HepG2 (cell line): ENCODE data around the gene ARMH2. TPM values are rescaled to one million over a fixed set of nuclear protein-coding genes. Genes with fewer than 3 reads are reported as not detected.

ENCODE experiments used
- ATAC-seq: fragments of 200-7000 bp; cut with Tn5 transposase; 3 replicates; pipeline ENCODE4 v1.9.1; 2020; ENCODE audit warnings: mild to moderate bottlenecking, moderate library complexity
- BruUV-seq: library from RNA; stranded (reverse); fragments of 400-500 nt; replicated peaks from 2 replicates; lab custom pipeline; 2021; lab: Mats Ljungman, UMichigan
- CTCF ChIA-PET: fragments of 300-600 bp; formaldehyde crosslinking; extraction: SDS; loops from one replicate; lab custom pipeline; 2021; ENCODE audit warnings: low total read pairs, inconsistent platforms, low intra/inter-chr PET ratio; lab: Yijun Ruan, JAX
- POLR2A ChIA-PET: fragments of 350-600 bp; sonication (Branson Sonifier 250); formaldehyde crosslinking; loops from one replicate; lab custom pipeline; 2020; ENCODE audit warnings: antibody characterized with exemption, inconsistent platforms; lab: Yijun Ruan, JAX
- DNase-seq: peaks from one replicate; pipeline ENCODE4 v3.0.0-alpha.2; 2015; ENCODE audit warnings: low spot score
- FAIRE-seq: peaks from 3 replicates; lab custom pipeline; 2011; peaks lifted over from hg19 to GRCh38; lab: Jason Lieb, UNC
- H2AFZ ChIP-seq: one replicate; pipeline ENCODE4 v1.6.1; 2011; ENCODE audit warnings: low read length, inconsistent platforms
- H3K27ac ChIP-seq: fragments of 300-600 bp; 3 replicates; pipeline ENCODE4 v1.8.0; 2011; ENCODE audit warnings: mixed run types, mild to moderate bottlenecking, mixed read lengths, low read length, inconsistent platforms; ENCODE audit not compliant: insufficient read depth; ENCODE audit errors: extremely low read length
- H3K27me3 ChIP-seq, 2 experiments: fragments of 200-600 bp in 1 of 2; 2 replicates in 1 of 2; 3 replicates in 1 of 2; pipeline versions ENCODE4 v1.6.0 to v1.8.0; 2011; ENCODE audit warnings: low read length in 2 of 2, mild to moderate bottlenecking in 2 of 2, moderate library complexity in 2 of 2, inconsistent platforms in 1 of 2; ENCODE audit not compliant: insufficient read depth in 2 of 2, control insufficient read depth in 1 of 2
- H3K36me3 ChIP-seq, 2 experiments: fragments of 200-600 bp in 1 of 2; replicated peaks in 1 of 2; 2 replicates in 1 of 2; 3 replicates in 1 of 2; pipeline versions ENCODE4 v1.5.1 to v1.8.0; 2011; ENCODE audit warnings: low read length in 2 of 2, inconsistent platforms in 1 of 2; ENCODE audit not compliant: insufficient read depth in 2 of 2, control insufficient read depth in 1 of 2
- H3K4me1 ChIP-seq: 2 replicates; pipeline ENCODE4 v1.5.1; 2012; ENCODE audit warnings: low read length, inconsistent platforms; ENCODE audit not compliant: insufficient read depth
- H3K4me2 ChIP-seq: 2 replicates; pipeline ENCODE4 v1.6.0; 2011; ENCODE audit warnings: low read depth, low read length, inconsistent platforms
- H3K4me3 ChIP-seq, 3 experiments: fragments of 200-600 bp in 1 of 3; sonication (generic), shearing (Covaris generic) in 1 of 3; replicated peaks in 1 of 3; 2 replicates each; pipeline ENCODE4 v1.5.1; 2011 to 2016; ENCODE audit warnings: low read length in 3 of 3, inconsistent platforms in 2 of 3, low read depth in 2 of 3, mild to moderate bottlenecking in 2 of 3, control low read depth in 1 of 3, mixed read lengths in 1 of 3; ENCODE audit not compliant: insufficient read depth in 1 of 3
- H3K79me2 ChIP-seq: one replicate; pipeline ENCODE4 v1.6.1; 2011; ENCODE audit warnings: low read length, inconsistent platforms; ENCODE audit not compliant: insufficient read depth
- H3K9ac ChIP-seq: 2 replicates; pipeline ENCODE4 v1.6.0; 2011; ENCODE audit warnings: mild to moderate bottlenecking, low read depth, low read length, inconsistent platforms; ENCODE audit not compliant: insufficient read depth
- H3K9me3 ChIP-seq: 2 replicates; pipeline ENCODE4 v1.5.1; 2012; ENCODE audit warnings: mild to moderate bottlenecking, low read length
- H4K20me1 ChIP-seq: 2 replicates; pipeline ENCODE4 v1.6.0; 2011; ENCODE audit warnings: inconsistent platforms, mild to moderate bottlenecking, low read length, moderate library complexity; ENCODE audit not compliant: insufficient read depth
- CHD4 ChIP-seq: fragments of 200-600 bp; sonication (generic); IDR thresholded peaks from 2 replicates; pipeline ENCODE4 v1.7.0; 2017; ENCODE audit warnings: mild to moderate bottlenecking, low read length, borderline replicate concordance
- CREB1 ChIP-seq, 2 experiments: fragments of 450-650 bp in 1 of 2; IDR thresholded peaks; 2 replicates each; pipeline ENCODE4 v1.6.1; 2016 to 2017; ENCODE audit warnings: control low read depth in 1 of 2, mild to moderate bottlenecking in 1 of 2, missing compliant biosample characterization in 1 of 2, missing genetic modification characterization in 1 of 2
- HNRNPUL1 ChIP-seq: fragments of 200-400 bp; formaldehyde crosslinking; IDR thresholded peaks from 2 replicates; pipeline ENCODE4 v1.6.1; 2017; ENCODE audit warnings: low read depth, mild to moderate bottlenecking, low read length, moderate library complexity
- KDM3A ChIP-seq: IDR thresholded peaks from 2 replicates; pipeline ENCODE4 v1.6.1; 2018; ENCODE audit warnings: low read depth, missing compliant biosample characterization
- NONO ChIP-seq, 2 experiments: fragments of 450-650 bp in 1 of 2; sonication (generic) in 1 of 2; formaldehyde crosslinking in 1 of 2; IDR thresholded peaks in 1 of 2; conservative IDR thresholded peaks in 1 of 2; 2 replicates each; pipeline versions ENCODE4 v1.6.1 to v1.8.0; 2017 to 2022; ENCODE audit warnings: mild to moderate bottlenecking in 1 of 2, missing genetic modification reagents in 1 of 2, moderate library complexity in 1 of 2
- SMC3 ChIP-seq: IDR thresholded peaks from 2 replicates; pipeline ENCODE4 v1.6.1; 2011; ENCODE audit warnings: low read length, improper control_type of control experiment
- ZNF326 ChIP-seq: sonication (generic); formaldehyde crosslinking; IDR thresholded peaks from 2 replicates; pipeline ENCODE4 v1.4.0; 2020; ENCODE audit warnings: missing genetic modification reagents, borderline replicate concordance
- ZNF629 ChIP-seq: sonication (generic); formaldehyde crosslinking; conservative IDR thresholded peaks from 2 replicates; pipeline ENCODE4 v1.5.0; 2020; ENCODE audit warnings: missing genetic modification reagents
- in situ Hi-C: cut with HindIII; loops from 2 replicates; pipeline ENCODE4 v1.10.0; 2017; ENCODE audit warnings: low pct_unique_long_range_greater_than_20kb; ENCODE audit not compliant: extremely low pct_ligation_motif_present
- intact Hi-C: fragments of 100-400 bp; cut with micrococcal nuclease; formaldehyde crosslinking; loops from one replicate; pipeline ENCODE4 v1.10.0; 2022; ENCODE audit not compliant: unreplicated experiment
- polyA plus RNA-seq, 8 experiments: library from polyadenylated mRNA; depleted of rRNA in 3 of 8; stranded (reverse) in 7 of 8; unstranded in 1 of 8; fragments of >200 nt; fragmentation: Illumina TruSeq in 4 of 8; extraction: Trizol in 4 of 8; gene quantifications; 2 replicates each; pipeline versions ENCODE4 v1.2.1 to v1.2.3, GENCODE V29; 2011 to 2016; ENCODE audit warnings: low read depth in 4 of 8, missing spikeins in 1 of 8, mixed read lengths in 1 of 8; ENCODE audit not compliant: insufficient read depth in 1 of 8
- total RNA-seq, 5 experiments: library from RNA; depleted of rRNA; stranded (reverse); fragments of >200 nt; fragmentation: Illumina TruSeq; extraction: Trizol; gene quantifications; 2 replicates each; pipeline ENCODE4 v1.2.3, GENCODE V29; 2016; ENCODE audit warnings: low read depth in 1 of 5
- TF ChIP-seq, protein P1 (sequence below): IDR thresholded peaks from 2 replicates; pipeline ENCODE4 v1.6.1; 2016; ENCODE audit warnings: mild to moderate bottlenecking, missing biosample characterization, missing genetic modification reagents
- TF ChIP-seq, protein P2 (sequence below): sonication (generic); formaldehyde crosslinking; IDR thresholded peaks from 2 replicates; pipeline ENCODE4 v1.8.0; 2022; ENCODE audit warnings: mild to moderate bottlenecking, missing genetic modification reagents, borderline replicate concordance
- TF ChIP-seq, protein P3 (sequence below): sonication (generic); formaldehyde crosslinking; IDR thresholded peaks from 2 replicates; pipeline ENCODE4 v1.4.0; 2020; ENCODE audit warnings: missing genetic modification reagents

The ARMH2 gene
- total and polyA plus RNA-seq, 2 of the 13 experiments (the other 11 are each of a cell fraction or from before 2014, with no cell fraction given): not detected

DNA sequence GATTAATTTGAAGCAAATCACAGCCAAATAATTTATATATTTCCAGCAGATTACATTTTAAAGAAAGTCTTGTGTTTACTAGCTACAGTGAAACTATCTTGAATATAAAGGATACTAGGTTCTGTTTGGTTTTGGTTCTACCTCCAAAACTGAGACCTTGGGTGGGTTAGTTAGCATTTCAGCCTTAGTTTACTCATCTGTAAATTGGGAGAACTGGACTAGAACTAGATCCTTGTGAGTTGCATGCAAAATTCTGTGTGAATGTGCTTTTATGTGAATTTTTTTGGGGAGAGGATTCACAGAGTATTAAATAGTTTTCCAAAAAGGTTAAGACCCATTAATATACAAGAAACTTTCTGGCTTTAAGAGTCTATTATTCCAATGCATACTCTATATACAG is 19.8 kb downstream of the ARMH2 start:
- no peak for FAIRE-seq
- Histone ChIP-seq H3K4me2 (peak overlapping the region; percentile 90), H4K20me1 (peaks cover 30% of the 10 kb centered on the region), H3K79me2 (peaks cover 68% of the 10 kb centered on the region), H3K9me3 (no peaks in the 10 kb centered on the region), H3K4me1 (peaks cover 43% of the 10 kb centered on the region), H3K4me3 (peak overlapping the region; percentile 1 to 78 (median 18); a peak in 2 of 6 replicates), H3K36me3 (peaks cover 8 to 38% of the 10 kb centered on the region in 2 experiments), H3K27ac (peak overlapping the region; percentile 37), H2AFZ (no peak overlapping the region), H3K9ac (peak overlapping the region; percentile 39; the same call in 1 of the 2 replicates), H3K27me3 (no peaks in the 10 kb centered on the region; a peak in 1 of 5 replicates)
- CTCF ChIA-PET: no interaction called here
- in situ Hi-C loops: loop anchor here (5.0 kb wide), 1 partner anchor 62 kb away; the partner anchor contains the start of gene C6orf62
- no peak for DNase-seq
- ATAC-seq: no peak
- POLR2A ChIA-PET: interaction anchor here (0.9 to 2.1 kb wide), 4 partner anchors 8 to 283 kb away, joined by 3 to 9 read pairs (median 3); no protein-coding TSS in a partner anchor
- TF ChIP-seq, protein P1, sequence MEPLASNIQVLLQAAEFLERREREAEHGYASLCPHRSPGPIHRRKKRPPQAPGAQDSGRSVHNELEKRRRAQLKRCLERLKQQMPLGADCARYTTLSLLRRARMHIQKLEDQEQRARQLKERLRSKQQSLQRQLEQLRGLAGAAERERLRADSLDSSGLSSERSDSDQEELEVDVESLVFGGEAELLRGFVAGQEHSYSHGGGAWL (CRISPR knock-in tag): no peak
- TF ChIP-seq ZNF629 (CRISPR knock-in tag) (peak; percentile 91), HNRNPUL1 (no peak), ZNF326 (CRISPR knock-in tag) (no peak), CHD4 (peak; percentile 67; the same call in 1 of the 2 replicates), NONO (IDR thresholded peaks at IDR 0.05) (no peak), NONO (CRISPR knock-in tag; conservative IDR thresholded peaks at IDR 0.05) (no peak), CREB1 (IDR thresholded peaks at IDR 0.05) (no peak), CREB1 (CRISPR knock-in tag; IDR thresholded peaks at IDR 0.05) (no peak), SMC3 (no peak), KDM3A (CRISPR knock-in tag) (no peak)
- TF ChIP-seq, protein P2, sequence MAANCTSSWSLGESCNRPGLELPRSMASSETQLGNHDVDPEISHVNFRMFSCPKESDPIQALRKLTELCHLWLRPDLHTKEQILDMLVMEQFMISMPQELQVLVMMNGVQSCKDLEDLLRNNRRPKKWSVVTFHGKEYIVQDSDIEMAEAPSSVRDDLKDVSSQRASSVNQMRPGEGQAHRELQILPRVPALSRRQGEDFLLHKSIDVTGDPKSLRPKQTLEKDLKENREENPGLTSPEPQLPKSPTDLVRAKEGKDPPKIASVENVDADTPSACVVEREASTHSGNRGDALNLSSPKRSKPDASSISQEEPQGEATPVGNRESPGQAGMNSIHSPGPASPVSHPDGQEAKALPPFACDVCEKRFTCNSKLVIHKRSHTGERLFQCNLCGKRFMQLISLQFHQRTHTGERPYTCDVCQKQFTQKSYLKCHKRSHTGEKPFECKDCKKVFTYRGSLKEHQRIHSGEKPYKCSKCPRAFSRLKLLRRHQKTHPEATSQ (CRISPR knock-in tag): no peak
- TF ChIP-seq, protein P3, sequence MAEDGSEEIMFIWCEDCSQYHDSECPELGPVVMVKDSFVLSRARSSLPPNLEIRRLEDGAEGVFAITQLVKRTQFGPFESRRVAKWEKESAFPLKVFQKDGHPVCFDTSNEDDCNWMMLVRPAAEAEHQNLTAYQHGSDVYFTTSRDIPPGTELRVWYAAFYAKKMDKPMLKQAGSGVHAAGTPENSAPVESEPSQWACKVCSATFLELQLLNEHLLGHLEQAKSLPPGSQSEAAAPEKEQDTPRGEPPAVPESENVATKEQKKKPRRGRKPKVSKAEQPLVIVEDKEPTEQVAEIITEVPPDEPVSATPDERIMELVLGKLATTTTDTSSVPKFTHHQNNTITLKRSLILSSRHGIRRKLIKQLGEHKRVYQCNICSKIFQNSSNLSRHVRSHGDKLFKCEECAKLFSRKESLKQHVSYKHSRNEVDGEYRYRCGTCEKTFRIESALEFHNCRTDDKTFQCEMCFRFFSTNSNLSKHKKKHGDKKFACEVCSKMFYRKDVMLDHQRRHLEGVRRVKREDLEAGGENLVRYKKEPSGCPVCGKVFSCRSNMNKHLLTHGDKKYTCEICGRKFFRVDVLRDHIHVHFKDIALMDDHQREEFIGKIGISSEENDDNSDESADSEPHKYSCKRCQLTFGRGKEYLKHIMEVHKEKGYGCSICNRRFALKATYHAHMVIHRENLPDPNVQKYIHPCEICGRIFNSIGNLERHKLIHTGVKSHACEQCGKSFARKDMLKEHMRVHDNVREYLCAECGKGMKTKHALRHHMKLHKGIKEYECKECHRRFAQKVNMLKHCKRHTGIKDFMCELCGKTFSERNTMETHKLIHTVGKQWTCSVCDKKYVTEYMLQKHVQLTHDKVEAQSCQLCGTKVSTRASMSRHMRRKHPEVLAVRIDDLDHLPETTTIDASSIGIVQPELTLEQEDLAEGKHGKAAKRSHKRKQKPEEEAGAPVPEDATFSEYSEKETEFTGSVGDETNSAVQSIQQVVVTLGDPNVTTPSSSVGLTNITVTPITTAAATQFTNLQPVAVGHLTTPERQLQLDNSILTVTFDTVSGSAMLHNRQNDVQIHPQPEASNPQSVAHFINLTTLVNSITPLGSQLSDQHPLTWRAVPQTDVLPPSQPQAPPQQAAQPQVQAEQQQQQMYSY (CRISPR knock-in tag): no peak
- BruUV-seq: no TSS peak
- intact Hi-C loops: no loop called here
